Tibial nerve (tissue), 4 donors: ENCODE measurements around the gene MEGF6. TPM values are rescaled to one million over a fixed set of nuclear protein-coding genes. Genes with fewer than 3 reads are reported as not detected.

Experiments used
- DNase-seq, 2 donors: peaks; one replicate each; pipeline ENCODE4 v3.0.0-alpha.2; 2019; ENCODE audit warnings: low spot score in 2 of 2
- H3K27ac ChIP-seq, 4 donors: fragments of 200-600 bp; sonication (generic) in 3 of 4; one replicate each; pipeline ENCODE4 v1.5.1; 2017 to 2019; ENCODE audit warnings: mild to moderate bottlenecking in 1 of 4
- H3K27me3 ChIP-seq, 2 donors: fragments of 200-600 bp; sonication (generic) in 1 of 2; one replicate each; pipeline versions ENCODE4 v1.5.1 to v1.6.0; 2017 to 2019
- H3K36me3 ChIP-seq, 3 donors: fragments of 200-600 bp; sonication (generic); one replicate each; pipeline ENCODE4 v1.5.1; 2018 to 2019
- H3K4me1 ChIP-seq, 4 donors: fragments of 200-600 bp; sonication (generic) in 3 of 4; one replicate each; pipeline ENCODE4 v1.5.1; 2017 to 2019
- H3K4me3 ChIP-seq, 4 donors: fragments of 200-600 bp; sonication (generic) in 3 of 4; one replicate each; pipeline ENCODE4 v1.5.1; 2017 to 2019; ENCODE audit warnings: mild to moderate bottlenecking in 1 of 4, moderate library complexity in 1 of 4
- H3K9me3 ChIP-seq, 4 donors: fragments of 200-600 bp; sonication (generic) in 3 of 4; one replicate each; pipeline ENCODE4 v1.5.1; 2017 to 2019
- EP300 ChIP-seq, 2 donors: sonication (generic); formaldehyde crosslinking; IDR thresholded peaks; one replicate each; pipeline ENCODE4 v1.6.1; 2017; ENCODE audit warnings: antibody characterized with exemption in 2 of 2, mild to moderate bottlenecking in 1 of 2
- POLR2A ChIP-seq, 2 donors: fragments of 450-650 bp; IDR thresholded peaks; one replicate each; pipeline ENCODE4 v1.6.1; 2017; ENCODE audit warnings: antibody characterized with exemption in 2 of 2, mild to moderate bottlenecking in 2 of 2, moderate library complexity in 2 of 2
- WGBS, 2 donors: methylation state at CpG; one replicate each; pipeline ENCODE4 v1.1.5; 2018; 5-methylcytosine and 5-hydroxymethylcytosine counted together
- total RNA-seq, 4 donors: library from RNA; depleted of rRNA; stranded (reverse); fragments of >200 nt; gene quantifications; one replicate each; pipeline ENCODE4 v1.1.0, GENCODE V29; 2016
- TF ChIP-seq, protein P1 (sequence below), 5 experiments: fragments of 200-600 bp in 3 of 5; fragments of 450-650 bp in 2 of 5; sonication (generic) in 3 of 5; IDR thresholded peaks; one replicate each; pipeline ENCODE4 v1.5.1; 2016 to 2019; ENCODE audit warnings: antibody characterized with exemption in 5 of 5, mild to moderate bottlenecking in 3 of 5, moderate library complexity in 2 of 5

MEGF6 gene
- total RNA-seq, 4 donors from 2014 or later = 25.3 to 63.3 (median 42.8) TPM

GRCh38 chr1:3607703-3608065 is 3.6 kb downstream of the MEGF6 start:
- H3K4me1 ChIP-seq = peaks cover 0 to 30% (median 16%) of the 10 kb centered on the region in 4 donors
- H3K27ac ChIP-seq = no peak overlapping the region
- DNase-seq = no peak
- H3K36me3 ChIP-seq = no peaks in the 10 kb centered on the region
- no peak overlapping the region for H3K4me3 ChIP-seq
- TF ChIP-seq, protein P1, sequence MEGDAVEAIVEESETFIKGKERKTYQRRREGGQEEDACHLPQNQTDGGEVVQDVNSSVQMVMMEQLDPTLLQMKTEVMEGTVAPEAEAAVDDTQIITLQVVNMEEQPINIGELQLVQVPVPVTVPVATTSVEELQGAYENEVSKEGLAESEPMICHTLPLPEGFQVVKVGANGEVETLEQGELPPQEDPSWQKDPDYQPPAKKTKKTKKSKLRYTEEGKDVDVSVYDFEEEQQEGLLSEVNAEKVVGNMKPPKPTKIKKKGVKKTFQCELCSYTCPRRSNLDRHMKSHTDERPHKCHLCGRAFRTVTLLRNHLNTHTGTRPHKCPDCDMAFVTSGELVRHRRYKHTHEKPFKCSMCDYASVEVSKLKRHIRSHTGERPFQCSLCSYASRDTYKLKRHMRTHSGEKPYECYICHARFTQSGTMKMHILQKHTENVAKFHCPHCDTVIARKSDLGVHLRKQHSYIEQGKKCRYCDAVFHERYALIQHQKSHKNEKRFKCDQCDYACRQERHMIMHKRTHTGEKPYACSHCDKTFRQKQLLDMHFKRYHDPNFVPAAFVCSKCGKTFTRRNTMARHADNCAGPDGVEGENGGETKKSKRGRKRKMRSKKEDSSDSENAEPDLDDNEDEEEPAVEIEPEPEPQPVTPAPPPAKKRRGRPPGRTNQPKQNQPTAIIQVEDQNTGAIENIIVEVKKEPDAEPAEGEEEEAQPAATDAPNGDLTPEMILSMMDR (IDR thresholded peaks at IDR 0.05) = no peak
- TF ChIP-seq EP300 (IDR thresholded peaks at IDR 0.05) (no peak), POLR2A (IDR thresholded peaks at IDR 0.05) (no peak)
- 78 to 79% methylated on average over 14 to 16 of the region's 18 CpGs for WGBS, 2 donors
- H3K9me3 ChIP-seq = no peaks in the 10 kb centered on the region
- H3K27me3 ChIP-seq = peaks cover 0 to 28% of the 10 kb centered on the region in 2 donors

DNA sequence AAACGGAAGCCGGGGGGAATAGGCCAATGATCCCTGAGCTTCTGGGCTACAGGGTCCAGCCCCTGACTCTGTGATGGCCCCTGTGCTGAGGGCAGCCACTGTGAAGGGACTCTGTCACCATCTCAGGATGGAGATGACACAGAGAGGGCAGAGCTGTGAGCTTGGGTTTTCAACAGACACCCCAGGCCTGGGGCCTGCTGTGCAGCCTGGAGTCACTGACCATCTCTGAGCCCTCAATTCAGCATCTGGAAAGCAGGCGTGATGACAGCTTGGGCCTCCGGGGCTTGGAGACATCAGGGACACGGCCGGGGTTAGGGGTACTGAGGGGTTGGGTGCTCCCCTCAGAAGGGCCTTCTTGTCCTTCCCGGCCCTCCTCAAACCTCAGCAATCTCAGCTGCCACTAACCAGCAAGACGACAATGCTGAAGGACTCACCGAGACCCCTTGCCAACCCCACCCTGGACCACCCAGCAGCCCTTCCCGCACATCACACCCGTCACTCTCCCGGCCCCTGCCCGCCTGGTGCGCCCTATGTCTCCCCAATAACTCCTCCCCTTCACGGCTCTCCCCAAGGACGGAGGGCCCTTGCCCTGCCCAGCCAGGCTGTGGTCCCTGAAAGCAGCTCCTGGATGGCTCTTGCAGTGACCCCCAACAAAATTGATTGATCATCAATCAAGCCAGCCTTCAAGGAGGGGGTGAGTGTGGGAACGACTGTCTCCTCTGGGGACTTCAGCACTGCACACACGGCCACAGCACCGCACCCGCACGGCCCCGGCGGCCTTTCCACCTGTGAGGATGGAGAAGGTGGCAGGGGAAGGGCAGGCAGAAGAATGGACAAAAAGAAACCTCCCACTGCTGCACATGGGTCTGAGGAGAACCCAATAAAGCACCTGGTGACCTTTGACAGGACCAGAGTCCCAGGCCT is 4.3 kb downstream of the MEGF6 start:
- TF ChIP-seq EP300 (IDR thresholded peaks at IDR 0.05) (no peak), POLR2A (IDR thresholded peaks at IDR 0.05) (no peak)
- TF ChIP-seq, protein P1 (IDR thresholded peaks at IDR 0.05) = no peak
- 85 to 87% methylated on average over 22 to 23 of the region's 23 CpGs for WGBS, 2 donors
- H3K27me3 ChIP-seq = peaks cover 0 to 27% of the 10 kb centered on the region in 2 donors
- no peak overlapping the region for H3K27ac ChIP-seq
- no peak for DNase-seq
- H3K4me3 ChIP-seq = no peak overlapping the region
- H3K4me1 ChIP-seq = peaks cover 0 to 29% (median 15%) of the 10 kb centered on the region in 4 donors
- no peaks in the 10 kb centered on the region for H3K9me3 ChIP-seq
- H3K36me3 ChIP-seq = no peaks in the 10 kb centered on the region

DNA sequence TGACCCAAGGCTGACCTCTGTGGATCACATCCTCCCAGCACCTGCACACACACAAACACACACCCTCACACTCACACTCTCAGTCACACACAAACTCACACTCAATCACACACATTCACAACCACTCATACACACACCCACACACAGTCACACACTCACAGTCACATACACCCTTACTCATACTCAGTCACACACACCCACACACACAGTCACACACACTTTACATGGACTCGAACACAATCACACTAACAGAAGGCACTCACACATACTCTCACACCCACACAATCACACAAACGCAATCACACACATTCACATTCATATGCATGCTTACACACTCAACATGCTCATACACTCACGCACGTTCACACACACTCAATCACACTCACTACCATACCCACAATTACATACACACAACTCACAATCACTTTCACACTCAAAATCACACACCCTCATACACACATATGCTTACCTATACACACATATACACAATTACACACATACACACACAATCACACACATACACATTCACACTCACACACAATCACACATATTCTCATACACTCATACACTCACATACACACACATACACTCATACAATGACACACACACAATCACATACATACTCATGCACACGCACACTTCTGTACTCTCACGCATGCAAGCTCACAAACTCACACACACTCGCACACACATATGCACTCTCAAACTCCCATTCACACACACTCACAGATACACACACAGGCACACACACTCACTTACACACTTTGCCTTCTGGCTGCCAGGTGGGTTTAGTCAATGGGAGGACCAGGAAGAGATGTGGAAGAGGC is 6.1 kb downstream of the MEGF6 start:
- no peaks in the 10 kb centered on the region for H3K9me3 ChIP-seq
- H3K27ac ChIP-seq = no peak overlapping the region
- no peak overlapping the region for H3K4me3 ChIP-seq
- no peak for DNase-seq
- no peaks in the 10 kb centered on the region for H3K36me3 ChIP-seq
- TF ChIP-seq POLR2A (IDR thresholded peaks at IDR 0.05) = no peak
- TF ChIP-seq EP300 (IDR thresholded peaks at IDR 0.05) = no peak
- TF ChIP-seq, protein P1 (IDR thresholded peaks at IDR 0.05) = no peak
- WGBS, 2 donors = 86 to 91% methylated on average over 7 of the region's 7 CpGs
- H3K27me3 ChIP-seq = peaks cover 0 to 11% of the 10 kb centered on the region in 2 donors
- H3K4me1 ChIP-seq = peaks cover 0 to 11% (median under 1%) of the 10 kb centered on the region in 4 donors

GRCh38 chr1:3604468-3604974 is 6.8 kb downstream of the MEGF6 start:
- H3K27me3 ChIP-seq = peaks cover 0 to 4% of the 10 kb centered on the region in 2 donors

More at GRCh38 chr1:3604468-3604974, 6.8 kb downstream of the MEGF6 start:
- no peaks in the 10 kb centered on the region for H3K36me3 ChIP-seq
- H3K27ac ChIP-seq = no peak overlapping the region
- no peak for DNase-seq
- WGBS, 2 donors = 82 to 89% methylated on average over 7 to 8 of the region's 8 CpGs
- no peaks in the 10 kb centered on the region for H3K9me3 ChIP-seq
- no peak overlapping the region for H3K4me3 ChIP-seq
- H3K4me1 ChIP-seq = peaks cover 0 to 4% (median 0%) of the 10 kb centered on the region in 4 donors
- no peak for TF ChIP-seq POLR2A (IDR thresholded peaks at IDR 0.05)
- no peak for TF ChIP-seq EP300 (IDR thresholded peaks at IDR 0.05)
- TF ChIP-seq, protein P1 (IDR thresholded peaks at IDR 0.05) = no peak
